Measurements from ENCODE around the gene PCNX2.

PCNX2 gene

DNA sequence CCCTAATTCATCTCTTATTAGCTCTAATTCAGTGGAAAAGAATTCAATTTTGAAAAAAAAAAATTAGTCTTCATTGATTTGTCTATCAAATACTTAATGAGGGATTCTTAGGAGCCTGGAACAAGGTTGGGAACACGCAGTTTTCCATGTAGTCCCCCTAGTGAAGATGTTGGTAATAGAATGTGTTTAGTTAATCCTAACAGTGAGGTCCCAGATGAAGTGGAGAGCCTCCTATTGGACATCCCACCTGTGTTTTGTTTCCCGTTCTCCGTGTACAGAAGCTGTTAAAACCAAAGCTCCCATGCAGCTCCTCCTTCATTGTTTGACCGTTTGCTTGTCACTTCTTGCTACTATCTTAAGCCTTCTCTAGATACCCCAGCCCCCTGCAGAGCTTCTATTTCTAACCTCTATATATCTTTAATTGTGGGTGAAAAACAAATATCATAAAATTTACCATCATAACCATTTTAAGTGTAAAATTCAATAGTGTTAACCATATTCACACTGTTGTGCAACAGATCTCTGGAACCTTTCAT is 67.5 kb downstream of the PCNX2 start:
- no peak for DNase-seq (ENCODE audit: low read depth in 1 of 2, low spot score in 1 of 2)
- in situ Hi-C loops (cut with HindIII; ENCODE audit: low pct_unique_long_range_greater_than_20kb, low sequenced_read_pairs): no loop called here
- no peak for TF ChIP-seq JUND (IDR thresholded peaks at IDR 0.05; ENCODE audit: low read depth)

DNA sequence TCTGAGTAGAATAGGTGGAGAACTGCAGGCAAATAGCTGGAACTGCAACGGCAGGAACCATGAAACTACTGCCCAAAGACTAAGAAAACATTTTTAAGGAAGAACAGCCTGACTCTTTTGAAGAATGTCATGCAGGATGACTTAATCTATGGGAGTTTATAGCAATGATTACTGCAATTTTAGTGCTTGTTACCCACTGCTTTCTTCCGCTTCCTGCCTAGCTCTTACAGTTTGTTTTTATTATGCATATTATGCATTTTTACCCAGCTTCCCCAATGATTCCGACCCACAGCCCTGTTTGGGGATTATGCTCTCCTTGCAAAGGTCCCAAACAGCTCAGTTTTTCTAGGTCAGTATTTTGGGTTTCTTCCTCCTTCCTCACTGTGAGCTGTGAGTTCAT is 71.2 kb downstream of the PCNX2 start:
- no peak for TF ChIP-seq JUND (IDR thresholded peaks at IDR 0.05; ENCODE audit: low read depth)
- in situ Hi-C loops (cut with HindIII; ENCODE audit: low pct_unique_long_range_greater_than_20kb, low sequenced_read_pairs): no loop called here
- no peak for DNase-seq (ENCODE audit: low read depth in 1 of 2, low spot score in 1 of 2)

DNA sequence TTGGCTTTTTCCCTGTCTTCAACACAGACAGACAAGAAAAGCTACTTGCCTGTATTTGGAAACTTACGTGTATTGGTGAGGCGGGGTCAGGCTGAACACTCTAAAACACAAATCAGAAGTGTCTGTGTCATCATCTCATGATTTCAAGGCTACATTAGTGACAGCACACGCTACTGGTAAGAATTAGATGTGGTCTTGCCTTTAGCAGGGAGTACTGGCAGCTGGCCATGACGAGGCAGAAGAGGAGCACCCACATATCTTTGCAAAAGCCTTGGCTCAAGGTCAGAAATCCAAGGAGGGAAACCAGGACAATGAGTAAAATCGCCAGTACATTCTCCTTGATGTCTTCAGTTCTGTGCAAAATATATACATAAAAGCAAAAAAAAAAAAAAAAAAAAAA is 77.7 kb downstream of the PCNX2 start:
- no peak for TF ChIP-seq JUND (IDR thresholded peaks at IDR 0.05; ENCODE audit: low read depth)
- DNase-seq (ENCODE audit: low read depth in 1 of 2, low spot score in 1 of 2): no peak
- in situ Hi-C loops (cut with HindIII; ENCODE audit: low pct_unique_long_range_greater_than_20kb, low sequenced_read_pairs): no loop called here

DNA sequence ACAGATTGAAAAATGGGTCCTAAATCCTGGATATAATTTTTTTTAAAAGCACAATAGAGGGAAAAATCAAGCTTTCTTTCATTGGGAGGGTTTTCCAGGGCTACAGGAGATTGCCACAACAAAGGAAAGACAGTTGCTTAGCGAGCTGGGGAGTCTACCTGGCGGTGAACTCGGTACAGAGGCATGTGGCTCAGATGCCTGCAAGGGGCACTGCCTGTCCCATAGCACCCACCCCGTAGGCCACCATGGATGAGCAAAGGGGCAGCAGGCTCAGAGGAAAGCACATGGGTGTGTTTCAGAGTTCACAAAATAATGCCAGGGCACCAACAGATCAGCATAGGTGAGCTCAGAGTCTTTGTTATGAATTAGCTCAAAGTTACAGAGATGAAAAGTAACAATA is 79.5 kb downstream of the PCNX2 start:
- DNase-seq (ENCODE audit: low read depth in 1 of 2, low spot score in 1 of 2): no peak
- no peak for TF ChIP-seq JUND (IDR thresholded peaks at IDR 0.05; ENCODE audit: low read depth)
- in situ Hi-C loops (cut with HindIII; ENCODE audit: low pct_unique_long_range_greater_than_20kb, low sequenced_read_pairs): no loop called here

DNA sequence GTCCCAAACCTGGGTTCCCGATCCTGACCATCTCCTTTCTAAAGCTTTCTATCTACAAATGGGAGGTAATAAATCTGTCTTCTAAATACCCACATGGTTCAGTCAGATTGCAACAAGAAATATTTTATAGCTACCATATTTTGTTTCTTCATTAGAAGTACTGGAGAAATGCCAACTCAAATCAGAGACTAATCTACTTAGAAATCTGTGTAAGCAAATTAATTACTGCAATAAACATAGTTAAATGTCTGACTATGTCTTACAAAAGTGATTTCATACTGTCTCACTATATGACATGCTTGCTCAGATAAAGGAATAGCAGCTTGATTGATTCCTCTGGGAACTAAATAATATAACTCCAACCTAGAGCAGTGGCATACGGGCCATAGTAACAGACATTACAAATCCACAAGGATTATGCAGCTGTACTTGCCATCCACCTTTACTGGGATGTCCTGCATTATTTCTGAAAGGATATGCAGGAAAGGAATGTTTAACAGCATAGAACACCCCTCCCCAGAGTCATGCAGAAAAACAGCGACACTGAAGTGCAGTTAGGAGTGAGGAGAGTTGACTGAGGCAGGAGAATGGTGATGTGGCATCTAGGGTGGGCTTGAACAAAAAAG is 80.3 kb downstream of the PCNX2 start:
- no peak for TF ChIP-seq JUND (IDR thresholded peaks at IDR 0.05; ENCODE audit: low read depth)
- in situ Hi-C loops (cut with HindIII; ENCODE audit: low pct_unique_long_range_greater_than_20kb, low sequenced_read_pairs): no loop called here
- DNase-seq (ENCODE audit: low read depth in 1 of 2, low spot score in 1 of 2): no peak

DNA sequence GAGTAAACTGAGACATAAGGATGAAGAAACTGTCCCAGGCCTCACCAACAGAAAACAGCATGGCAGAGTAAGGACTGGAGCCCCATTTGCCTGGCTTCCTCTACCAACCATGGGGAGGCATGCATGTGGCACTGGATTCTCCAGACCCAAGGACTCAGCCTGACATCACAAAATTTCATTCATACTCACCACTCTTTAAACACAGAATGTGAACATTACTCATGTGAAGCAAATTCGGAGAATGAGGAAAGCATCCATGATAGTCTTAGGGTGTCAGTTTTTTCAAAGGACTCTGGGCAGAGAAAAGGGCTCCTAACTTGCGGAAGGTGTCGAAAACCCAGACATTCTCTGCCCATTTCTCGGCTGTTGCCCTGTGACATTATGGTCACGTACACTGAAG is 83.9 kb downstream of the PCNX2 start:
- no peak for TF ChIP-seq JUND (IDR thresholded peaks at IDR 0.05; ENCODE audit: low read depth)
- in situ Hi-C loops (cut with HindIII; ENCODE audit: low pct_unique_long_range_greater_than_20kb, low sequenced_read_pairs): no loop called here

DNA sequence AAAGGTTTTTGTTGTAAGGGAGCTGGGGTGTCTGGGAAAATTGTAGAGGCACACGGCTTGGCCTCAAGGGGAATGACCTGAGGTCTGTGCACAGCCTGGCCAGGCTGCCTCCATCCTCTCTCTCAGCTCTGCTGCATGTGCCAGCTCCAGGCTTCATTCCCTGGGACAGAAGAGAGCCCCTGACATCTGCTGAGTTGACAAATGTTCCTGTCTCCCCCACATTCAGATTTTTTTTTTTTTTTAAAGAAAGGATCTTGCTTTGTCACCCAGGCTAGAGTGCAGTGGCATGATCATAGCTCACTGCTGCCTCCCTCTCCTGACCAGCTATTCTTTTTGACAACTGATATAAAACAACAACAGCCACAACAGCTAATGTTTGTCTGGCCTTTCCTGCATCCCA is 84.4 kb downstream of the PCNX2 start:
- no peak for DNase-seq (ENCODE audit: low read depth in 1 of 2, low spot score in 1 of 2)
- in situ Hi-C loops (cut with HindIII; ENCODE audit: low pct_unique_long_range_greater_than_20kb, low sequenced_read_pairs): no loop called here

More for the DNA sequence above, 83.9 kb downstream of the PCNX2 start:
- no peak for DNase-seq (ENCODE audit: low read depth in 1 of 2, low spot score in 1 of 2)

DNA sequence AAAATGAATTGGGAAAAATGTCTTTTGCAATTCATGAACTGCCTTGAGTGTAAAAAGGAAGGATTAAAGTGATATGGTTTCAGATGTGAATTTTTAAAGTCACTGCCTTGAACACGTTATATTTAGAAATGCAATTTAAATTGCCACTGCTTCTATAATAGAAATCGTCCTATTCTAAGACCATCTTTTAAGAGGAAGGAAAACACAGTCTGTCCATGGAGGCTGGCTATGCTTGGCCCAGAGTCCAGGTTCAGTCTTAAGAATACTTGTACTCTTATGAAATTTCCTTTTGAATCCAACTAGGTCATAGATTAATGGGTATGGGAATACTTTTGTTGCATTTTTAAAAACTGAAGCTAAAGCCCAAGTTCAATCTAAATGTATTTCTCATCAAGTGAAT is 86.0 kb downstream of the PCNX2 start:
- in situ Hi-C loops (cut with HindIII; ENCODE audit: low pct_unique_long_range_greater_than_20kb, low sequenced_read_pairs): no loop called here
- TF ChIP-seq JUND (IDR thresholded peaks at IDR 0.05; ENCODE audit: low read depth): no peak
- no peak for DNase-seq (ENCODE audit: low read depth in 1 of 2, low spot score in 1 of 2)

More for the DNA sequence above, 84.4 kb downstream of the PCNX2 start:
- no peak for TF ChIP-seq JUND (IDR thresholded peaks at IDR 0.05; ENCODE audit: low read depth)

DNA sequence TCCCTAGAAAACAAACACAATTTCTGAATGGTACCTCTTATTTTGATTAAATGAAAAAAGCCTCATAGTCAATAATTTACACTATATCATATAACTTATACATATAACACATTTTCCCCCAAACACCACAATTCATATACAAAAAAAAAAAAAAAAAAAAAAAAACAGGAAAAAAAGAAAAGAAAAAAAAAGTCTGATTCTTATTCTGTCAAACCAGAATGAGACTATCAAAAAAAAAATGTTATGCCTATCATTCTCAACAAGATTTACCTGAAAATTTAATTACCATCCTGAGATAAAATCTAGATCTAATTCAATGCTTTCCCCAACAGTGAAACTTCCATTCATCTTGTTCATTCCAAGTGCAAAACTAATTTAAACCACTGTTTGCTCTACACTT is 86.8 kb downstream of the PCNX2 start:
- in situ Hi-C loops (cut with HindIII; ENCODE audit: low pct_unique_long_range_greater_than_20kb, low sequenced_read_pairs): no loop called here
- no peak for TF ChIP-seq JUND (IDR thresholded peaks at IDR 0.05; ENCODE audit: low read depth)
- DNase-seq (ENCODE audit: low read depth in 1 of 2, low spot score in 1 of 2): no peak

DNA sequence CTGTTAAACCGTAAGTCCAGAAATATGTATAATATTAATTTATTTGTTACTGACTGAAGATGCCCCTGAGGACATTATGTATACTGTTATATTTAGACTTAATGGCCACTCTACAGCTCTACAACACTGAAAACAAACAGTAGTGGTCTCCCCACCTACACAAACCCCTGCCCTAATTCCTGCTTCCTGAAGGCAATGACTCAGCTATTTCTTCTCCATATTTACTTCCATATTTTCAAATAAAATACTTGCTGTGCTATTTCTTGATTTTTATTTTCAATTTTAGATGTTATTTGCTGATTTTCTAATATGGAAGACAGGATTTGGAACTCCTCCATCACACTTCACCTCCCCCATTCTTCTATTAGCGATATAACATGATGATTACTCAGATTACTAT is 97.6 kb downstream of the PCNX2 start:
- in situ Hi-C loops (cut with HindIII; ENCODE audit: low pct_unique_long_range_greater_than_20kb, low sequenced_read_pairs): no loop called here
- TF ChIP-seq JUND (IDR thresholded peaks at IDR 0.05; ENCODE audit: low read depth): no peak
- no peak for DNase-seq (ENCODE audit: low read depth in 1 of 2, low spot score in 1 of 2)

DNA sequence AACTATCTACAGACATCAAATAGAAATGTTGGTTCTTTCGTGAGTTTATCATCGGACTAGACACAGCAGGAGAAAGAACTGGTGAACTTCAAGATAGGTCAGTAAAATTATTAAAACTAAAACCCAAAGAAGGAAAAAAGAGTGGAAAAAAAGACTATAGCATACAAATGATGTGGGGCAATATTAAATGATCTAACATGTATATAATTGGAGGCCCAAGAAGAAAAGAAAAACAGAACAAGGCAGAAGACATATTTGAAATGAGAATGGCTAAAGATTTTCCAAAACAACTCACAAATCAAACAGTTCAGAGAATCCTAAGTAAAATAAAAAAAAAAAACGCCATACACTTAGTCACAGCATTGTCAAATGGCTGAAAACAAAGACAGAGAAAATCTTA is 101.8 kb downstream of the PCNX2 start:
- in situ Hi-C loops (cut with HindIII; ENCODE audit: low pct_unique_long_range_greater_than_20kb, low sequenced_read_pairs): no loop called here
- no peak for DNase-seq (ENCODE audit: low read depth in 1 of 2, low spot score in 1 of 2)
- no peak for TF ChIP-seq JUND (IDR thresholded peaks at IDR 0.05; ENCODE audit: low read depth)

DNA sequence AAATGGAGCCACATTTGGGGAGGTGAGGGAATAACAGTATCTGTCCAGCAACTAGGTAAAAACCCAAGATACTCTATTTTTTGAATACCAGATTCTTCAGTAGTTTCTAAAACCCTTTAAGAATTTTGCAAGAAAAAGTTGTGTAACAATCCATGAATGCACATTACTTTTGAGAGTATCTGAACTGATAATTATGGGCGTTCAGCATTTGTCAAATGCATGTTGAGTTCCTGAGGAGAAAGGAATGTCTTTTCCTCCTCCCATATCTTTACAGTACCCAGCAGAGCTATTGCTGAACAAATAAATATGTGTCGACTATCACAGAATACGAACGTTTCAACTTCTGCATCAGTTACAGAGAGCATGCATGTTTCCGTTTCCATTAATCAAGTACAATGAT is 104.5 kb downstream of the PCNX2 start:
- DNase-seq (ENCODE audit: low read depth in 1 of 2, low spot score in 1 of 2): no peak
- no peak for TF ChIP-seq JUND (IDR thresholded peaks at IDR 0.05; ENCODE audit: low read depth)

DNA sequence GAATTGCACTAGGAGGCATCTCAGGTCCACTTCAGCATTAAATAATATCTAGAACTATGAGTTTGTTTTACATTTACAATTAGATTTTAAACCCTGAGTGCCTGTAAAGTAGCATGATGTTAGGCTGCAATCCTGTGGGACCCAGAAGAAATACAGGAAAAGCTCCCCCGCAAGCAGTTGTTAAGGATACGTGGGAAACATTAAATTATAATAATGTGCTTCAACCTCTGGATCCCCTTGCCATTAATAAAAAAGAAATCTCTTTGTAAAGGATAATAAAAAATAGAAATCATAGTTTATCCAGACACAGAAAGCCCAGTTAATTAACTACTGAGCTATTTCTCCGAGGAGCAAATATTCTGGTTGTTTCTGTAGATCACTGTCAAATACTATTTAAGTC is 106.0 kb downstream of the PCNX2 start:
- no peak for DNase-seq (ENCODE audit: low read depth in 1 of 2, low spot score in 1 of 2)
- in situ Hi-C loops (cut with HindIII; ENCODE audit: low pct_unique_long_range_greater_than_20kb, low sequenced_read_pairs): no loop called here
- no peak for TF ChIP-seq JUND (IDR thresholded peaks at IDR 0.05; ENCODE audit: low read depth)

More for the DNA sequence above, 104.5 kb downstream of the PCNX2 start:
- in situ Hi-C loops (cut with HindIII; ENCODE audit: low pct_unique_long_range_greater_than_20kb, low sequenced_read_pairs): no loop called here

DNA sequence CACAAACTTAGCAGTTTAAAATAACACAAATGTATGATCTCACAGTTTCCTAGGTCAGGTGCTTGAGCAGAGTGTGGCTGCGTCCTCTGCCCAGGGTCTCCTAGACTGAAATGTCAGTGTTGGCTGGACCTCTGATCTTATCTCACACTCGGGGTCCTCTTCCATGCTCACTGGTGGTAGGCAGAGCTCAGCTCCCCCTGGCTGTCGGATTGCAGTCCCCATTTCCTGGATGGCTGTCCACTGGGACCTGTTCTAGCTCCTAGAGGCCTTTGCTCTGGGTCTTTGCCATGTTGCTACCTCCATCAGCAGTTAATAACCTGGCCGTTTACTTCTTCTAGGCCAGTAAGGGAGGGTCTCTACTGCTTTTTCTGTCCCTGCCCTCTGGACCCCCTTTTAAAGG is 107.5 kb downstream of the PCNX2 start:
- no peak for TF ChIP-seq JUND (IDR thresholded peaks at IDR 0.05; ENCODE audit: low read depth)
- DNase-seq (ENCODE audit: low read depth in 1 of 2, low spot score in 1 of 2): no peak
- in situ Hi-C loops (cut with HindIII; ENCODE audit: low pct_unique_long_range_greater_than_20kb, low sequenced_read_pairs): no loop called here

Measured in T47D (cell line).